Osteocyte (in vitro differentiated cells): ENCODE measurements around the gene DNMBP. TPM values are rescaled to one million over a fixed set of nuclear protein-coding genes. Genes with fewer than 3 reads are reported as not detected.
"Not testable (repeated sequence)": the region's sequence is repeated elsewhere in the genome, so short reads cannot be mapped to it uniquely, and the experiment has no call there.

Experiments
- DNase-seq: peaks from one replicate; pipeline ENCODE4 v3.0.0; 2021; ENCODE audit warnings: mixed read lengths; ENCODE audit not compliant: unreplicated experiment; ENCODE audit errors: extremely low spot score
- H3K27ac Mint-ChIP-seq: one replicate; pipeline ENCODE4 v1.8.0; 2021; ENCODE audit warnings: mild to moderate bottlenecking, mixed read lengths; ENCODE audit not compliant: unreplicated experiment
- H3K27me3 Mint-ChIP-seq: one replicate; pipeline ENCODE4 v1.8.0; 2021; ENCODE audit warnings: mixed read lengths; ENCODE audit not compliant: unreplicated experiment
- H3K36me3 Mint-ChIP-seq: one replicate; pipeline ENCODE4 v1.8.0; 2021; ENCODE audit warnings: mixed read lengths; ENCODE audit not compliant: unreplicated experiment
- H3K4me1 Mint-ChIP-seq: one replicate; pipeline ENCODE4 v1.8.0; 2021; ENCODE audit warnings: mixed read lengths; ENCODE audit not compliant: unreplicated experiment
- H3K4me3 Mint-ChIP-seq: one replicate; pipeline ENCODE4 v1.8.0; 2021; ENCODE audit warnings: mild to moderate bottlenecking, moderate library complexity, mixed read lengths; ENCODE audit not compliant: unreplicated experiment
- H3K9me3 Mint-ChIP-seq: one replicate; pipeline ENCODE4 v1.8.0; 2021; ENCODE audit warnings: mixed read lengths; ENCODE audit not compliant: unreplicated experiment
- CTCF ChIP-seq: fragments of 200-600 bp; sonication (generic); IDR thresholded peaks from 2 replicates; pipeline ENCODE4 v1.5.0; 2021; ENCODE audit warnings: antibody characterized with exemption, mild to moderate bottlenecking, moderate library complexity
- total RNA-seq: library from RNA; stranded (reverse); gene quantifications from 2 replicates; pipeline ENCODE4 v1.2.1, GENCODE V29; 2021

Gene DNMBP
- total RNA-seq, 1 donor from 2014 or later = 16.2 TPM

GRCh38 chr10:99905971-99906370 is 103.8 kb downstream of the DNMBP start:
- H3K36me3 Mint-ChIP-seq = peaks cover 34% of the 10 kb centered on the region
- H3K27me3 Mint-ChIP-seq = no peaks in the 10 kb centered on the region
- H3K27ac Mint-ChIP-seq = no peak overlapping the region
- H3K9me3 Mint-ChIP-seq = no peaks in the 10 kb centered on the region
- no peak for DNase-seq
- peaks cover 2% of the 10 kb centered on the region for H3K4me1 Mint-ChIP-seq
- H3K4me3 Mint-ChIP-seq = no peak overlapping the region
- TF ChIP-seq CTCF = no peak

GRCh38 chr10:99895867-99896266 is 113.9 kb downstream of the DNMBP start:
- Mint-ChIP-seq H3K4me3 (no peak overlapping the region), H3K27me3 (no peaks in the 10 kb centered on the region), H3K36me3 (peaks cover 48% of the 10 kb centered on the region), H3K27ac (no peak overlapping the region), H3K9me3 (no peaks in the 10 kb centered on the region), H3K4me1 (no peaks in the 10 kb centered on the region)
- TF ChIP-seq CTCF = no peak
- DNase-seq = no peak

GRCh38 chr10:99895066-99895465 is 114.7 kb downstream of the DNMBP start:
- H3K27me3 Mint-ChIP-seq, H3K9me3 Mint-ChIP-seq, H3K27ac Mint-ChIP-seq, DNase-seq, H3K4me1 Mint-ChIP-seq, H3K4me3 Mint-ChIP-seq: not testable (repeated sequence)
- H3K36me3 Mint-ChIP-seq = peaks cover 48% of the 10 kb centered on the region

- no peak for TF ChIP-seq CTCF
- no peak overlapping the region for H3K4me3 Mint-ChIP-seq
- no peaks in the 10 kb centered on the region for H3K4me1 Mint-ChIP-seq
- H3K9me3 Mint-ChIP-seq = no peaks in the 10 kb centered on the region
- H3K27me3 Mint-ChIP-seq = no peaks in the 10 kb centered on the region
- H3K36me3 Mint-ChIP-seq = peaks cover 46% of the 10 kb centered on the region
- no peak overlapping the region for H3K27ac Mint-ChIP-seq
- no peak for DNase-seq
Observed at GRCh38 chr10:99894613-99895012, 115.1 kb downstream of the DNMBP start.

- peaks cover 2% of the 10 kb centered on the region for H3K4me1 Mint-ChIP-seq
- H3K9me3 Mint-ChIP-seq = no peaks in the 10 kb centered on the region
- H3K36me3 Mint-ChIP-seq = peaks cover 31% of the 10 kb centered on the region
- no peak overlapping the region for H3K4me3 Mint-ChIP-seq
- no peak overlapping the region for H3K27ac Mint-ChIP-seq
- no peak for TF ChIP-seq CTCF
- H3K27me3 Mint-ChIP-seq = no peaks in the 10 kb centered on the region
- no peak for DNase-seq
Observed at GRCh38 chr10:99888622-99889021, 121.1 kb downstream of the DNMBP start.

GRCh38 chr10:99883523-99883922 is 126.2 kb downstream of the DNMBP start:
- no peak for TF ChIP-seq CTCF
- H3K36me3 Mint-ChIP-seq = peaks cover 52% of the 10 kb centered on the region
- no peak overlapping the region for H3K4me3 Mint-ChIP-seq
- no peaks in the 10 kb centered on the region for H3K9me3 Mint-ChIP-seq
- H3K27me3 Mint-ChIP-seq = no peaks in the 10 kb centered on the region
- DNase-seq = no peak
- no peak overlapping the region for H3K27ac Mint-ChIP-seq
- H3K4me1 Mint-ChIP-seq = no peaks in the 10 kb centered on the region
